DND-41 (cell line): ENCODE data around the gene VPS33A.

Experiments
- CTCF ChIP-seq: IDR thresholded peaks from 2 replicates; pipeline ENCODE4 v1.5.1; 2012; ENCODE audit warnings: borderline replicate concordance, low read length, moderate library complexity, mild to moderate bottlenecking; ENCODE audit not compliant: poor library complexity, severe bottlenecking; ENCODE audit errors: extremely low read depth
- EZH2 ChIP-seq: IDR thresholded peaks from 3 replicates; pipeline ENCODE4 v1.6.1; 2012; ENCODE audit warnings: borderline replicate concordance, low read depth, mild to moderate bottlenecking, moderate library complexity, low read length, inconsistent platforms; ENCODE audit not compliant: severe bottlenecking

DNA sequence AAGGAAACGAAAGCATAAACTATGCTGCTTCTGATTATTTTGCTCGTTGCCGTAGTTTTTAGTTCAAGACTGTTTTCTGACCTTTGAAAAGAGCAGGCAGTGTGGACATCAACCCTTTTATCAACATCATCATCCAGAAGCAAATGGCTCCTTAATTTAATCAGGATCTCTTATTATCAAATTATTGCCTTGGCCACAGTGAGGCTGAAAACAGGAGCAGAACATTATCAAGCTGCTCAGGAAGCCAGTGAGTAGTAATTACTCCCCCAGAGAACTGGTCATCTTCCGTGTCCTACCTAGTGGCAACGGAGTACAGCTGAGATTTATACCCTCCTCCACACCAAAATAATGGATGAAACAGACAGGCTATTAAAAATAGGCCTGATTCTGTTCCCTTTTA is 38.2 kb downstream of the VPS33A start:
- no peak for TF ChIP-seq CTCF
- TF ChIP-seq EZH2 = no peak
